GM12873 (cell line): ENCODE data around the gene LHX6.

Source experiments
- CTCF ChIP-seq: IDR thresholded peaks from 2 replicates; pipeline ENCODE4 v1.5.1; 2012; ENCODE audit warnings: low read depth, mild to moderate bottlenecking, moderate library complexity, low read length, control low read depth; ENCODE audit not compliant: insufficient read depth; ENCODE audit errors: missing control alignments

LHX6 gene

GRCh38 chr9:122197426-122197825 is 31.3 kb downstream of the LHX6 start:
- TF ChIP-seq CTCF = no peak

GRCh38 chr9:122195875-122196274 is 32.9 kb downstream of the LHX6 start:
- no peak for TF ChIP-seq CTCF

- no peak for TF ChIP-seq CTCF
Observed at GRCh38 chr9:122193651-122194050, 35.1 kb downstream of the LHX6 start.

- no peak for TF ChIP-seq CTCF
Observed at GRCh38 chr9:122192914-122193525, 35.7 kb downstream of the LHX6 start.

- TF ChIP-seq CTCF = no peak
Observed at GRCh38 chr9:122192261-122192875, 36.4 kb downstream of the LHX6 start.

GRCh38 chr9:122191584-122191983 is 37.2 kb downstream of the LHX6 start:
- TF ChIP-seq CTCF = no peak

- no peak for TF ChIP-seq CTCF
Observed at GRCh38 chr9:122190597-122191381, 38.0 kb downstream of the LHX6 start.
